IMR-90 (cell line): ENCODE measurements around the gene TRAF4. TPM values are rescaled to one million over a fixed set of nuclear protein-coding genes. Genes with fewer than 3 reads are reported as not detected.

ENCODE experiments used
- ATAC-seq: fragments of 200-7000 bp; cut with Tn5 transposase; 2 replicates; pipeline ENCODE4 v1.9.1; 2020; ENCODE audit warnings: low read depth, mild to moderate bottlenecking, moderate library complexity
- BruUV-seq: library from RNA; stranded (reverse); fragments of 400-500 nt; replicated peaks from 2 replicates; lab custom pipeline; 2021; lab: Mats Ljungman, UMichigan
- CTCF ChIA-PET: fragments of 300-600 bp; formaldehyde crosslinking; extraction: SDS; loops from one replicate; lab custom pipeline; 2021; ENCODE audit warnings: antibody characterized with exemption; lab: Yijun Ruan, JAX
- POLR2A ChIA-PET: fragments of 300-600 bp; sonication (Branson Sonifier 250); formaldehyde crosslinking; loops from one replicate; lab custom pipeline; 2022; ENCODE audit warnings: antibody characterized with exemption; ENCODE audit not compliant: unreplicated experiment; lab: Charles Lee
- DNase-seq: peaks from one replicate; pipeline ENCODE4 v3.0.0; 2013
- H2AFZ ChIP-seq: replicated peaks from 2 replicates; pipeline ENCODE3; 2013; ENCODE audit warnings: low read length, mild to moderate bottlenecking; ENCODE audit not compliant: poor library complexity
- H2AK5ac ChIP-seq: 2 replicates; pipeline ENCODE4 v1.6.1; 2013; ENCODE audit warnings: low read depth, low read length, inconsistent platforms
- H2AK9ac ChIP-seq: replicated peaks from 2 replicates; pipeline ENCODE3; 2013; ENCODE audit warnings: mild to moderate bottlenecking, low read depth, low read length, moderate library complexity; ENCODE audit not compliant: poor library complexity
- H2BK120ac ChIP-seq: 2 replicates; pipeline ENCODE4 v1.6.1; 2013; ENCODE audit warnings: low read depth, low read length, inconsistent platforms
- H2BK15ac ChIP-seq: 3 replicates; pipeline ENCODE4 v1.6.1; 2013; ENCODE audit warnings: low read depth, low read length, inconsistent platforms
- H2BK20ac ChIP-seq: 2 replicates; pipeline ENCODE4 v1.6.1; 2013; ENCODE audit warnings: low read depth, mild to moderate bottlenecking, inconsistent platforms, low read length, moderate library complexity
- H2BK5ac ChIP-seq: 2 replicates; pipeline ENCODE4 v1.6.1; 2013; ENCODE audit warnings: mild to moderate bottlenecking, low read depth, low read length, inconsistent platforms; ENCODE audit not compliant: poor library complexity, severe bottlenecking
- H3K14ac ChIP-seq: replicated peaks from 2 replicates; pipeline ENCODE4 v1.6.1; 2013; ENCODE audit warnings: low read depth, low read length, inconsistent platforms
- H3K18ac ChIP-seq: 2 replicates; pipeline ENCODE4 v1.6.1; 2013; ENCODE audit warnings: low read depth, low read length, control low read depth
- H3K23ac ChIP-seq: 2 replicates; pipeline ENCODE4 v1.6.1; 2013; ENCODE audit warnings: low read depth, low read length, inconsistent platforms
- H3K27ac ChIP-seq: 2 replicates; pipeline ENCODE4 v1.5.1; 2013; ENCODE audit warnings: mild to moderate bottlenecking, control low read depth, low read length; ENCODE audit not compliant: insufficient read depth
- H3K27me3 ChIP-seq: 2 replicates; pipeline ENCODE4 v1.6.1; 2013; ENCODE audit warnings: low read length; ENCODE audit not compliant: control insufficient read depth, insufficient read depth
- H3K36me3 ChIP-seq: 2 replicates; pipeline ENCODE4 v1.6.1; 2013; ENCODE audit warnings: low read length, mixed read lengths; ENCODE audit not compliant: control insufficient read depth, insufficient read depth
- H3K4ac ChIP-seq: 2 replicates; pipeline ENCODE4 v1.6.1; 2013; ENCODE audit warnings: low read depth, low read length, inconsistent platforms
- H3K4me1 ChIP-seq: 2 replicates; pipeline ENCODE4 v1.6.1; 2013; ENCODE audit warnings: low read length, mixed read lengths; ENCODE audit not compliant: control insufficient read depth, insufficient read depth
- H3K4me2 ChIP-seq: 2 replicates; pipeline ENCODE4 v1.6.1; 2013; ENCODE audit warnings: low read depth, mild to moderate bottlenecking, control low read depth, low read length, moderate library complexity
- H3K4me3 ChIP-seq: 2 replicates; pipeline ENCODE4 v1.5.1; 2013; ENCODE audit warnings: low read depth, mild to moderate bottlenecking, control low read depth, low read length, moderate library complexity; ENCODE audit not compliant: insufficient read depth
- H3K56ac ChIP-seq: 2 replicates; pipeline ENCODE4 v1.6.1; 2013; ENCODE audit warnings: low read length, inconsistent platforms; ENCODE audit not compliant: insufficient read depth; ENCODE audit errors: extremely low read depth
- H3K79me1 ChIP-seq, 2 experiments: 2 replicates each; pipeline ENCODE4 v1.6.1; 2013; ENCODE audit warnings: low read length in 2 of 2, inconsistent platforms in 1 of 2, low read depth in 1 of 2
- H3K9ac ChIP-seq: 2 replicates; pipeline ENCODE4 v1.6.1; 2013; ENCODE audit warnings: low read depth, low read length, control low read depth
- H3K9me1 ChIP-seq: 2 replicates; pipeline ENCODE4 v1.6.1; 2013; ENCODE audit warnings: low read length, inconsistent platforms; ENCODE audit not compliant: insufficient read depth
- H3K9me3 ChIP-seq: 2 replicates; pipeline ENCODE4 v1.6.1; 2013; ENCODE audit warnings: low read length; ENCODE audit not compliant: control insufficient read depth, insufficient read depth
- H4K20me1 ChIP-seq: 2 replicates; pipeline ENCODE4 v1.6.1; 2013; ENCODE audit warnings: low read length, inconsistent platforms; ENCODE audit not compliant: insufficient read depth
- H4K5ac ChIP-seq: 2 replicates; pipeline ENCODE4 v1.6.1; 2013; ENCODE audit warnings: mild to moderate bottlenecking, low read depth, low read length, control low read depth
- H4K8ac ChIP-seq, 2 experiments: 2 replicates each; pipeline ENCODE4 v1.6.1; 2013; ENCODE audit warnings: low read depth in 2 of 2, low read length in 2 of 2, control low read depth in 1 of 2, inconsistent platforms in 1 of 2
- H4K91ac ChIP-seq: 2 replicates; pipeline ENCODE4 v1.6.1; 2013; ENCODE audit warnings: low read depth, low read length, inconsistent platforms; ENCODE audit not compliant: insufficient read depth
- CHD1 ChIP-seq: IDR thresholded peaks from 2 replicates; pipeline ENCODE4 v1.6.1; 2012; ENCODE audit warnings: low read depth, low read length, improper control_type of control experiment
- WGBS, 2 experiments: methylation state at CpG; one replicate each; pipeline versions ENCODE4 v1.1.5 to v1.1.7; 2013; ENCODE audit warnings: missing lambda C conversion rate in 2 of 2; ENCODE audit not compliant: insufficient read length in 1 of 2; ENCODE audit errors: extremely low coverage in 2 of 2; 5-methylcytosine and 5-hydroxymethylcytosine counted together
- dilution Hi-C: fragments of 300-500 bp; cut with HindIII; formaldehyde crosslinking; loops from one replicate; pipeline ENCODE4 v1.14.3; 2018; ENCODE audit warnings: low sequenced_read_pairs; ENCODE audit not compliant: unreplicated experiment
- in situ Hi-C: fragments of 300-500 bp; cut with MboI; formaldehyde crosslinking; loops from 3 replicates; pipeline ENCODE4 v1.14.3; 2019; ENCODE audit warnings: low sequenced_read_pairs, inconsistent platforms, mixed read lengths
- intact Hi-C: fragments of 100-400 bp; cut with micrococcal nuclease; formaldehyde crosslinking; loops from 2 replicates; pipeline ENCODE4 v1.10.0; 2022
- polyA plus RNA-seq, 3 experiments: library from polyadenylated mRNA; depleted of rRNA; stranded (reverse); fragments of >200 nt; gene quantifications; 2 replicates each; pipeline ENCODE4 v1.2.3, GENCODE V29; 2012; ENCODE audit warnings: low replicate concordance in 1 of 3
- total RNA-seq: library from RNA; depleted of rRNA; stranded (reverse); fragments of >200 nt; gene quantifications from 2 replicates; pipeline ENCODE4 v1.2.3, GENCODE V29; 2012

Gene TRAF4
- total and polyA plus RNA-seq, 2 of the 4 experiments (the other 2 are of a cell fraction), result 36.9 to 63.2 TPM

- Histone ChIP-seq H2BK20ac (no peak overlapping the region), H3K4ac (no peak overlapping the region), H2BK5ac (no peak overlapping the region), H2BK120ac (no peak overlapping the region), H2AK9ac (no peak overlapping the region), H3K36me3 (peaks cover 30% of the 10 kb centered on the region), H3K9me3 (no peaks in the 10 kb centered on the region), H4K20me1 (peaks cover 37% of the 10 kb centered on the region; the same call in 1 of the 2 replicates), H4K8ac (no peak overlapping the region), H3K14ac (no peak overlapping the region), H2AK5ac (no peak overlapping the region), H3K4me2 (no peak overlapping the region), H3K18ac (no peak overlapping the region), H3K23ac (no peak overlapping the region), H4K5ac (no peak overlapping the region), H3K4me1 (peaks cover 7% of the 10 kb centered on the region), H3K79me1 (peaks cover 10 to 65% of the 10 kb centered on the region in 2 experiments), H3K9me1 (no peaks in the 10 kb centered on the region), H3K56ac (no peak overlapping the region), H4K91ac (no peak overlapping the region), H2BK15ac (no peak overlapping the region), H2AFZ (no peak overlapping the region), H3K9ac (no peak overlapping the region), H3K27me3 (no peaks in the 10 kb centered on the region), H3K4me3 (no peak overlapping the region), H3K27ac (no peak overlapping the region)
- 97% methylated on average over 7 of the region's 18 CpGs; no CpG with 5 or more reads in 1 of the 2 experiments for WGBS, 2 experiments
- ATAC-seq (no peak), DNase-seq (no peak)
- intact Hi-C loops (no loop called here), dilution Hi-C loops (no loop called here), in situ Hi-C loops (no loop called here)
- BruUV-seq, result no TSS peak
- no peak for TF ChIP-seq CHD1
- CTCF ChIA-PET, result no interaction called here
- POLR2A ChIA-PET, result no interaction called here
Measured at GRCh38 chr17:28759256-28759865, 15.6 kb downstream of the TRAF4 start.
